H1 (cell line): ENCODE data around the gene MYO15B. TPM values are rescaled to one million over a fixed set of nuclear protein-coding genes. Genes with fewer than 3 reads are reported as not detected.

Source experiments
- BRCA1 ChIP-seq: IDR thresholded peaks from 2 replicates; pipeline ENCODE4 v1.6.1; 2012; ENCODE audit warnings: low read depth, low read length, improper control_type of control experiment
- GABPA ChIP-seq: IDR thresholded peaks from 2 replicates; pipeline ENCODE4 v1.6.1; 2011; ENCODE audit warnings: mild to moderate bottlenecking, low read length, moderate library complexity, borderline replicate concordance; ENCODE audit not compliant: insufficient read depth
- HDAC2 ChIP-seq, 2 experiments: fragments of 300-600 bp in 1 of 2; sonication (generic) in 1 of 2; IDR thresholded peaks; 2 replicates each; pipeline ENCODE4 v1.6.1; 2011 to 2012; ENCODE audit warnings: low read depth in 2 of 2, low read length in 2 of 2, mild to moderate bottlenecking in 2 of 2, moderate library complexity in 2 of 2, borderline replicate concordance in 1 of 2, inconsistent platforms in 1 of 2
- MAX ChIP-seq: IDR thresholded peaks from 2 replicates; pipeline ENCODE4 v1.6.1; 2012; ENCODE audit warnings: inconsistent platforms
- RFX5 ChIP-seq: IDR thresholded peaks from 2 replicates; pipeline ENCODE4 v1.6.1; 2011; ENCODE audit warnings: low read depth, low read length, improper control_type of control experiment, borderline replicate concordance
- RNF2 ChIP-seq: fragments of 200-900, 300-1000 bp; sonication (generic); IDR thresholded peaks from 2 replicates; pipeline ENCODE4 v1.7.1; 2016; ENCODE audit warnings: borderline replicate concordance, low read depth, mild to moderate bottlenecking, antibody characterized with exemption, low read length; ENCODE audit not compliant: poor library complexity, severe bottlenecking; ENCODE audit errors: missing control alignments
- SIRT6 ChIP-seq: IDR thresholded peaks from one replicate; pipeline ENCODE4 v1.7.1; 2012; ENCODE audit warnings: low read length, inconsistent platforms
- TAF7 ChIP-seq: optimal IDR thresholded peaks from 2 replicates; pipeline ENCODE3; 2011; ENCODE audit warnings: low read depth, mild to moderate bottlenecking, inconsistent platforms, low read length, moderate library complexity, borderline replicate concordance
- polyA plus RNA-seq, 7 experiments: library from polyadenylated mRNA; depleted of rRNA in 3 of 7; stranded (reverse) in 5 of 7; unstranded in 2 of 7; fragments of >200 nt in 5 of 7; fragments of 200-250 nt in 2 of 7; gene quantifications; 1 replicate in 5 of 7; 2 replicates in 1 of 7; 4 replicates in 1 of 7; pipeline versions ENCODE4 v1.2.1 to v1.2.3, GENCODE V29; 2011 to 2013; ENCODE audit warnings: missing spikeins in 2 of 7, mixed read lengths in 2 of 7
- total RNA-seq: library from RNA; stranded (reverse); fragmentation: NEBNext Ultra II Directional; extraction: Animal tissue kit (Norgen Biotek cat#: 25700); gene quantifications from 2 replicates; pipeline ENCODE4 v1.2.1, GENCODE V29; 2021
- TF ChIP-seq, protein P1 (sequence below), 3 experiments: IDR thresholded peaks; 1 replicate in 2 of 3; 2 replicates in 1 of 3; pipeline versions ENCODE4 v1.5.1 to v1.6.1; 2011; ENCODE audit warnings: low read length in 3 of 3, mild to moderate bottlenecking in 3 of 3, inconsistent platforms in 2 of 3, low read depth in 1 of 3, moderate library complexity in 1 of 3; ENCODE audit not compliant: insufficient read depth in 1 of 3; ENCODE audit errors: control extremely low read depth in 1 of 3
- TF ChIP-seq, protein P2 (sequence below): IDR thresholded peaks from 2 replicates; pipeline ENCODE4 v1.6.1; 2011; ENCODE audit warnings: low read depth, mild to moderate bottlenecking, low read length; ENCODE audit not compliant: insufficient read depth

Gene MYO15B
- total and polyA plus RNA-seq, 2 of the 8 experiments (the other 6 are each of a cell fraction or from before 2014, with no cell fraction given), result 7.1 to 11.2 TPM

GRCh38 chr17:75619506-75620431 is 32.2 kb downstream of the MYO15B start (continued):
- TF ChIP-seq, protein P1, sequence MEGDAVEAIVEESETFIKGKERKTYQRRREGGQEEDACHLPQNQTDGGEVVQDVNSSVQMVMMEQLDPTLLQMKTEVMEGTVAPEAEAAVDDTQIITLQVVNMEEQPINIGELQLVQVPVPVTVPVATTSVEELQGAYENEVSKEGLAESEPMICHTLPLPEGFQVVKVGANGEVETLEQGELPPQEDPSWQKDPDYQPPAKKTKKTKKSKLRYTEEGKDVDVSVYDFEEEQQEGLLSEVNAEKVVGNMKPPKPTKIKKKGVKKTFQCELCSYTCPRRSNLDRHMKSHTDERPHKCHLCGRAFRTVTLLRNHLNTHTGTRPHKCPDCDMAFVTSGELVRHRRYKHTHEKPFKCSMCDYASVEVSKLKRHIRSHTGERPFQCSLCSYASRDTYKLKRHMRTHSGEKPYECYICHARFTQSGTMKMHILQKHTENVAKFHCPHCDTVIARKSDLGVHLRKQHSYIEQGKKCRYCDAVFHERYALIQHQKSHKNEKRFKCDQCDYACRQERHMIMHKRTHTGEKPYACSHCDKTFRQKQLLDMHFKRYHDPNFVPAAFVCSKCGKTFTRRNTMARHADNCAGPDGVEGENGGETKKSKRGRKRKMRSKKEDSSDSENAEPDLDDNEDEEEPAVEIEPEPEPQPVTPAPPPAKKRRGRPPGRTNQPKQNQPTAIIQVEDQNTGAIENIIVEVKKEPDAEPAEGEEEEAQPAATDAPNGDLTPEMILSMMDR (IDR thresholded peaks at IDR 0.05; ENCODE audit: control extremely low read depth in 1 of 3, insufficient read depth in 1 of 3, low read depth in 1 of 3, low read length in 3 of 3), result peak; percentile 82 to 96 (median 94)
- TF ChIP-seq HDAC2 (IDR thresholded peaks at IDR 0.05; ENCODE audit: borderline replicate concordance in 1 of 2, low read depth in 2 of 2, low read length in 2 of 2) (no peak), MAX (peak; percentile 40; the same call in 1 of the 2 replicates), BRCA1 (no peak), RNF2 (no peak), RFX5 (no peak), TAF7 (peak; percentile 23), GABPA (peak; percentile 66; the same call in 1 of the 2 replicates), SIRT6 (no peak)
- TF ChIP-seq, protein P2, sequence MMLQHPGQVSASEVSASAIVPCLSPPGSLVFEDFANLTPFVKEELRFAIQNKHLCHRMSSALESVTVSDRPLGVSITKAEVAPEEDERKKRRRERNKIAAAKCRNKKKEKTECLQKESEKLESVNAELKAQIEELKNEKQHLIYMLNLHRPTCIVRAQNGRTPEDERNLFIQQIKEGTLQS, result no peak
